CD14-positive monocyte (primary cell): Measurements from ENCODE around the gene KRTAP10-5. TPM values are rescaled to one million over a fixed set of nuclear protein-coding genes. Genes with fewer than 3 reads are reported as not detected.
"Not testable (repeated sequence)": the region's sequence is repeated elsewhere in the genome, so short reads cannot be mapped to it uniquely, and the experiment has no call there.

Experiments used
- DNase-seq, 3 donors: peaks; one replicate each; pipeline ENCODE4 v3.0.0-alpha.2; 2011 to 2022
- H2AFZ ChIP-seq: 2 replicates; pipeline ENCODE4 v1.6.0; 2012; ENCODE audit warnings: mild to moderate bottlenecking, low read depth, low read length, inconsistent platforms; ENCODE audit not compliant: insufficient read depth, poor library complexity, severe bottlenecking
- H3K27ac ChIP-seq, 2 donors: 1 replicate in 1 of 2; 2 replicates in 1 of 2; pipeline ENCODE4 v1.5.1; 2012 to 2013; ENCODE audit warnings: low read length in 2 of 2, control low read depth in 1 of 2, inconsistent platforms in 1 of 2, low read depth in 1 of 2, mild to moderate bottlenecking in 1 of 2
- H3K27me3 ChIP-seq, 2 donors: one replicate each; pipeline versions ENCODE4 v1.6.0 to v1.6.1; 2011 to 2013; ENCODE audit warnings: low read length in 2 of 2; ENCODE audit not compliant: control insufficient read depth in 2 of 2, insufficient read depth in 2 of 2
- H3K36me3 ChIP-seq, 2 donors: replicated peaks in 1 of 2; 1 replicate in 1 of 2; 2 replicates in 1 of 2; pipeline versions ENCODE4 v1.5.1 to v1.6.1; 2012 to 2013; ENCODE audit warnings: low read length in 2 of 2, control low read depth in 1 of 2, inconsistent platforms in 1 of 2, mild to moderate bottlenecking in 1 of 2; ENCODE audit not compliant: insufficient read depth in 2 of 2, control insufficient read depth in 1 of 2
- H3K4me1 ChIP-seq, 2 donors: 1 replicate in 1 of 2; 2 replicates in 1 of 2; pipeline versions ENCODE4 v1.5.1 to v1.6.1; 2012 to 2013; ENCODE audit warnings: low read length in 2 of 2, control low read depth in 1 of 2, inconsistent platforms in 1 of 2, mild to moderate bottlenecking in 1 of 2, moderate library complexity in 1 of 2; ENCODE audit not compliant: insufficient read depth in 2 of 2, control insufficient read depth in 1 of 2
- H3K4me2 ChIP-seq: replicated peaks from 2 replicates; pipeline ENCODE3; 2012; ENCODE audit warnings: low read length, moderate library complexity, mild to moderate bottlenecking; ENCODE audit not compliant: poor library complexity, severe bottlenecking; ENCODE audit errors: extremely low read depth
- H3K4me3 ChIP-seq, 3 experiments: fragments of 200-600 bp in 1 of 3; sonication (generic) in 1 of 3; replicated peaks in 1 of 3; 1 replicate in 2 of 3; 2 replicates in 1 of 3; pipeline ENCODE4 v1.5.1; 2011 to 2013; ENCODE audit warnings: low read length in 3 of 3, mild to moderate bottlenecking in 3 of 3, control low read depth in 2 of 3, low read depth in 2 of 3, inconsistent platforms in 1 of 3, moderate library complexity in 1 of 3
- H3K79me2 ChIP-seq: 2 replicates; pipeline ENCODE4 v1.6.0; 2012; ENCODE audit warnings: mild to moderate bottlenecking, control low read depth, inconsistent platforms, low read length, moderate library complexity; ENCODE audit not compliant: insufficient read depth
- H3K9ac ChIP-seq: 2 replicates; pipeline ENCODE4 v1.6.0; 2017; ENCODE audit warnings: low read length, mild to moderate bottlenecking; ENCODE audit not compliant: insufficient read depth, poor library complexity, severe bottlenecking
- H3K9me3 ChIP-seq, 2 donors: replicated peaks in 1 of 2; 1 replicate in 1 of 2; 2 replicates in 1 of 2; pipeline versions ENCODE4 v1.5.1 to v1.6.1; 2012 to 2013; ENCODE audit warnings: low read length in 2 of 2, control low read depth in 1 of 2; ENCODE audit not compliant: control insufficient read depth in 1 of 2, insufficient read depth in 1 of 2
- H4K20me1 ChIP-seq: 2 replicates; pipeline ENCODE4 v1.6.0; 2012; ENCODE audit warnings: mild to moderate bottlenecking, low read length, control low read depth, moderate library complexity; ENCODE audit not compliant: insufficient read depth
- H3K27ac Mint-ChIP-seq, 7 donors: one replicate each; pipeline ENCODE4 v1.8.0; 2020; ENCODE audit warnings: mild to moderate bottlenecking in 7 of 7, mixed read lengths in 7 of 7, moderate library complexity in 6 of 7, inconsistent platforms in 2 of 7
- H3K27me3 Mint-ChIP-seq, 3 donors: one replicate each; pipeline ENCODE4 v1.8.0; 2021 to 2022; ENCODE audit warnings: low read depth in 3 of 3, mild to moderate bottlenecking in 3 of 3, mixed read lengths in 3 of 3, moderate library complexity in 3 of 3, inconsistent platforms in 1 of 3
- H3K36me3 Mint-ChIP-seq, 2 donors: one replicate each; pipeline ENCODE4 v1.8.0; 2020; ENCODE audit warnings: mixed read lengths in 2 of 2, inconsistent platforms in 1 of 2, mild to moderate bottlenecking in 1 of 2
- H3K4me1 Mint-ChIP-seq: one replicate; pipeline ENCODE4 v1.8.0; 2020; ENCODE audit warnings: mild to moderate bottlenecking, mixed read lengths
- H3K4me3 Mint-ChIP-seq, 2 donors: one replicate each; pipeline ENCODE4 v1.8.0; 2020; ENCODE audit warnings: mild to moderate bottlenecking in 2 of 2, mixed read lengths in 2 of 2, moderate library complexity in 1 of 2
- H3K9me3 Mint-ChIP-seq, 7 donors: one replicate each; pipeline ENCODE4 v1.8.0; 2020 to 2022; ENCODE audit warnings: mixed read lengths in 7 of 7, mild to moderate bottlenecking in 6 of 7, moderate library complexity in 6 of 7, inconsistent platforms in 2 of 7
- WGBS: methylation state at CpG from one replicate; pipeline ENCODE4 v1.1.5; 2013; ENCODE audit warnings: missing lambda C conversion rate; ENCODE audit not compliant: insufficient coverage; 5-methylcytosine and 5-hydroxymethylcytosine counted together
- intact Hi-C, 2 donors: fragments of 100-400 bp; cut with micrococcal nuclease; formaldehyde crosslinking; loops; one replicate each; pipeline versions ENCODE4 v1.15.0 to v1.15.1; 2023
- polyA plus RNA-seq, 3 donors: library from polyadenylated mRNA; depleted of rRNA in 1 of 3; unstranded in 2 of 3; stranded (reverse) in 1 of 3; fragments of 300-500 nt in 2 of 3; fragments of >200 nt in 1 of 3; fragmentation: Illumina TruSeq in 2 of 3; gene quantifications; 1 replicate in 2 of 3; 2 replicates in 1 of 3; pipeline ENCODE4 v1.2.3, GENCODE V29; 2012 to 2021
- TF ChIP-seq, protein P1 (sequence below): fragments of 200-600 bp; IDR thresholded peaks from one replicate; pipeline ENCODE4 v1.8.0; 2022; ENCODE audit warnings: antibody characterized with exemption, mild to moderate bottlenecking

Gene KRTAP10-5
- polyA plus RNA-seq, 3 donors = not detected

DNA sequence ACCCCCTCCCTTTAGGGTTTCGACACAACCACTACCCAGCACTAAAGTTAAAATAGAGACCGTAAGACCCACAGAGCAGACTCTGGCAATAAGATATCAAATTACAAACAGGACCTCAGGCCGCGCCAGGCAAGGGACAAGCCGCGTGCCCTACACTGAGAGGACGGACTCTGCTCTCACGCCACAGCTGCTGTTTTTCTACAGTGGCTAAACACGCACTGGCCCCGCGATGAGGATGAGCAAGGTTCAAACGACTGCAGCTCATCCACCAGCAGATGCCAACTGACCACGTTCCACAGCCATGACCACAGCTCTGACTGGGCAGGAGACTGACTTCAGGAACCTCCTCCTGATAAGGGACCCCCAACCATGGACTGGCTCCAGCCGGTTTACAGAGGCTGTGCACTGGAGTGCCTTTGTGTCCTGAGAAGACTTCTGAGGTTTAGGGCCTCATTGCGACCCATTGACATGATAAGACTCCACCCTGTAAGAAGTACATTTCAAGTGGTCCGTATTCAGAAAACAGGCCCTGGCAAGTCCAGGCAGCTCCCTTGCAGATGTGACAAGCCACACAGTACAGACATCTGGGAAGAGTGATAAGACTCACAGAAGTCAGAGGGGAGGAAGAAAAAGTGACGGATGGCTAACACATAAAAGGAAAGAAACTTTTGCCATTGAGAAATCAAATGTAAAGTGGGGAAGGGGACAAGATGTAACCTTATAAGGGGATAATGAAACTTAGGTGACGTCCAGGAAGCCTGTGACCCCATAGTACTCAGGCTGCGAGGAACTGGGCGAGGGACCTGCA is 13.4 kb upstream of the KRTAP10-5 start:
- H3K27me3 Mint-ChIP-seq = peaks cover 2 to 27% (median 7%) of the 10 kb centered on the region in 3 donors
- no peaks in the 10 kb centered on the region for H3K4me1 ChIP-seq
- no peaks in the 10 kb centered on the region for H3K36me3 Mint-ChIP-seq
- H3K9me3 ChIP-seq = no peaks in the 10 kb centered on the region
- intact Hi-C loops = no loop called here
- TF ChIP-seq, protein P1, sequence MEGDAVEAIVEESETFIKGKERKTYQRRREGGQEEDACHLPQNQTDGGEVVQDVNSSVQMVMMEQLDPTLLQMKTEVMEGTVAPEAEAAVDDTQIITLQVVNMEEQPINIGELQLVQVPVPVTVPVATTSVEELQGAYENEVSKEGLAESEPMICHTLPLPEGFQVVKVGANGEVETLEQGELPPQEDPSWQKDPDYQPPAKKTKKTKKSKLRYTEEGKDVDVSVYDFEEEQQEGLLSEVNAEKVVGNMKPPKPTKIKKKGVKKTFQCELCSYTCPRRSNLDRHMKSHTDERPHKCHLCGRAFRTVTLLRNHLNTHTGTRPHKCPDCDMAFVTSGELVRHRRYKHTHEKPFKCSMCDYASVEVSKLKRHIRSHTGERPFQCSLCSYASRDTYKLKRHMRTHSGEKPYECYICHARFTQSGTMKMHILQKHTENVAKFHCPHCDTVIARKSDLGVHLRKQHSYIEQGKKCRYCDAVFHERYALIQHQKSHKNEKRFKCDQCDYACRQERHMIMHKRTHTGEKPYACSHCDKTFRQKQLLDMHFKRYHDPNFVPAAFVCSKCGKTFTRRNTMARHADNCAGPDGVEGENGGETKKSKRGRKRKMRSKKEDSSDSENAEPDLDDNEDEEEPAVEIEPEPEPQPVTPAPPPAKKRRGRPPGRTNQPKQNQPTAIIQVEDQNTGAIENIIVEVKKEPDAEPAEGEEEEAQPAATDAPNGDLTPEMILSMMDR = no peak
- H3K27ac Mint-ChIP-seq = no peak overlapping the region
- no peak overlapping the region for H3K9ac ChIP-seq
- H3K27me3 ChIP-seq = no peaks in the 10 kb centered on the region
- H3K4me1 Mint-ChIP-seq = no peaks in the 10 kb centered on the region
- no peak overlapping the region for H3K27ac ChIP-seq
- no peak overlapping the region for H3K4me2 ChIP-seq
- H3K4me3 Mint-ChIP-seq = no peak overlapping the region
- no peak overlapping the region for H2AFZ ChIP-seq
- no peaks in the 10 kb centered on the region for H4K20me1 ChIP-seq
- H3K4me3 ChIP-seq = no peak overlapping the region
- H3K36me3 ChIP-seq = no peaks in the 10 kb centered on the region
- 76% methylated on average over 13 of the region's 20 CpGs for WGBS
- no peak for DNase-seq
- no peaks in the 10 kb centered on the region for H3K79me2 ChIP-seq
- H3K9me3 Mint-ChIP-seq = no peaks in the 10 kb centered on the region

DNA sequence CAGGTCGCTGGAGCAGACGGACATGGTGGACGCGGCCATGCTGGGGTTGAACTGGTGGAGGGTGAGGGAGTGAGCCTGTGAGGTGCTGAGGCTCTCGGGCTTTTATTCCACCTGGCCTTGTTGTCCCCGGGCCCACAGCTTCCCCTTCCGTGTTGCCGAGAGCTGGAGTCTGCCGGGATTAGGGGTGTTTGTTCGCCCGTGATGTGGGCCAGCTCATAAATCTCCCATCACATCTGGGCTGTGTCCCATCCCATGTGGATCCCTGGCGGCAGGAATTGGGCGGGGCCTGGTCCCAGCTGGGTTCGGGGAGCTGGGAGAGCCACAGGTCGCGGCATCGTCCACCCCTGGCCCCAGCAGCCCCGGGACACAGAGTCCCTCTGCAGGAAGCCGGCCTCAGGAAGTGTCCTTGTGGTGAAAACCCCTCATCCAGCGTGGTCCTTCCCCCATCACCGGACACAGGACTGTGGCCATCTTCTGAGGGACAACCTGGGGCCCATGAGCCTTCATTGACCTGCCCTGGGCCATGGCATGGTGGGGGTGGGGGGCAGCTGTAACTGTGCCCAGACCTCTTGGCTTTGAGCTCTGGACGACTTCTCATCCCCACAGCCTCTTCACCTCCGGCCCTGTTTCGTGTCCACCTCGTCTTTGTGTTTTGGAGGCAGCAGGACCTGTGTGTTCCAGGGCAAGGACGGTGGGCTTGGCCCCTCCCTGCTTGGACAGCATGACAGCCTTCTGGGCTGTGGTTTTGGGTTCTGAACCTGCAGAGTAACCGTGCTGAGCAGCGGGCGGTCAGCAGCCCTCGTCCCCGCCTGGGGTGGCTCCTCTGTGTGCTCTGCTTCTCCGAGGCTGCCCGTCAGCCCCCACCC is 12.3 kb upstream of the KRTAP10-5 start, which contains the start of gene KRTAP10-6:
Gene KRTAP10-6 (minus strand): TSS at position 60 of the 866 bp plus-strand sequence. CDS start 21 bp downstream, at position 39.
- no peaks in the 10 kb centered on the region for H3K79me2 ChIP-seq
- no peak within 1 kb of the TSS for H3K4me3 ChIP-seq
- H3K27me3 ChIP-seq = no peaks in the 10 kb centered on the region
- peaks cover 0 to 31% (median 8%) of the 10 kb centered on the region in 3 donors for H3K27me3 Mint-ChIP-seq
- no peak within 1 kb of the TSS for H3K9ac ChIP-seq
- 73% methylated on average over 25 of the region's 33 CpGs for WGBS
- TF ChIP-seq, protein P1 = no peak
- H4K20me1 ChIP-seq = no peaks in the 10 kb centered on the region
- peak within 1 kb of the TSS in 1 of 7 donors; percentile 41 for H3K27ac Mint-ChIP-seq
- H3K9me3 Mint-ChIP-seq = no peaks in the 10 kb centered on the region
- no peaks in the 10 kb centered on the region for H3K4me1 ChIP-seq
- no peaks in the 10 kb centered on the region for H3K36me3 ChIP-seq
- H3K36me3 Mint-ChIP-seq = no peaks in the 10 kb centered on the region
- H3K27ac ChIP-seq = no peak within 1 kb of the TSS
- H3K9me3 ChIP-seq = no peaks in the 10 kb centered on the region
- no peak within 1 kb of the TSS for H2AFZ ChIP-seq
- DNase-seq = no peak
- no peak within 1 kb of the TSS for H3K4me3 Mint-ChIP-seq
- H3K4me2 ChIP-seq = no peak within 1 kb of the TSS
- H3K4me1 Mint-ChIP-seq = no peaks in the 10 kb centered on the region
- intact Hi-C loops = no loop called here

DNA sequence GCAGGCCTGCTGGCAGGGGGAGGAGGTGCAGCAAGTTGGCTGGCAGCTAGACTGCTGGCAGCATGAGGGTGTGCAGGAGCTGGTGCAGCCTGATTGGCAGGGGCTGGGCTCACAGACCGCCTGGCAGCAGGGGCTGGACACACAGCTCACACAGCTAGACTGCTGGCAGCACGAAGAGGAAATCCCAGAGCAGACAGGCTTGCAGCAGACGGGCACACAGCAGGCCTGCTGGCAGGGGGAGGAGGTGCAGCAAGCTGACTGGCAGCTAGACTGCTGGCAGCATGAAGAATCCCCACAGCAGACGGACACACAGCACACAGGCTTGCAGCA is 11.4 kb upstream of the KRTAP10-5 start:
- H3K4me1 ChIP-seq, H3K4me3 ChIP-seq, H3K36me3 ChIP-seq, H3K27ac ChIP-seq, intact Hi-C loops, H3K27ac Mint-ChIP-seq, H4K20me1 ChIP-seq, H3K4me2 ChIP-seq, H3K27me3 ChIP-seq, H2AFZ ChIP-seq, H3K9me3 Mint-ChIP-seq, H3K36me3 Mint-ChIP-seq, H3K4me1 Mint-ChIP-seq, DNase-seq, H3K79me2 ChIP-seq, H3K9ac ChIP-seq, H3K9me3 ChIP-seq, H3K4me3 Mint-ChIP-seq: not testable (repeated sequence)
- H3K27me3 Mint-ChIP-seq = peaks cover 2 to 30% (median 8%) of the 10 kb centered on the region in 3 donors
- no CpG with 5 or more reads among the region's 4 CpGs for WGBS
